ENCODE data around the gene RUVBL1.

The RUVBL1 gene

DNA sequence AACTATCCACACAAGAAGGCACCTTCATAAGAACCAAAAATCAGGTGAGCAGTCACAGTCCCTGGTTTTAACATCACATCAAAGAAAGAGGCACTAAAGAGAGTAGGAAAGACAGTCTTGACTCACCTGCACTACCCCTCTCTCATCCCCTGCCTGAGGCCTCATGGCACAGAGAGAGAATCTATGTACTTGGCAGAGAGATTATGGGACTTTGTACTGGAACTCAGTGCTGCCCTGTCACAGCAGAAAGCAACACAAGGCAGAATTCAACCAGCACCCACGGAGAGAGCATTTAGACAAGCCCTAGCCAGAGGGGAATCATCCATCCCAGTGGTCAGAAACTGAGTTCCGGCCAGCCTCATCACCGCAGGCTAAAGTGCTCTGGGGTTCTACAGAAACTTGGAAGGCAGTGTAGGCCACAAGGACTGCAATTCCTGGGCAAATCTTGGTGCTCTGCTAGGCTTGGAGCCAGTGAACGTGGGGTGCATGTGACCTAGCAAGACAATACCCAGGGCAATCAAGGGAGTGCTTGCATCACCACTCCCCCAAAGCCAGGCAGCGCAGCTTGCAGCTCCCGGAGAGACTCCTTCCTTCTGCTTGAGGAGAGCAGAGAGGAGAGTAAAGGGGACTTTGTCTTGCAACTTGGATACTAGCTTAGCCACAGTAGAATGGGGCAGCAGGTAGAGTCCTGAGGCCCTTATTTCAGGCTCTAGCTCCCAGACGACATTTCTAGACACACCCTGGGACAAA lies 8.5 kb upstream of the RUVBL1 start:
- no peak for DNase-seq

DNA sequence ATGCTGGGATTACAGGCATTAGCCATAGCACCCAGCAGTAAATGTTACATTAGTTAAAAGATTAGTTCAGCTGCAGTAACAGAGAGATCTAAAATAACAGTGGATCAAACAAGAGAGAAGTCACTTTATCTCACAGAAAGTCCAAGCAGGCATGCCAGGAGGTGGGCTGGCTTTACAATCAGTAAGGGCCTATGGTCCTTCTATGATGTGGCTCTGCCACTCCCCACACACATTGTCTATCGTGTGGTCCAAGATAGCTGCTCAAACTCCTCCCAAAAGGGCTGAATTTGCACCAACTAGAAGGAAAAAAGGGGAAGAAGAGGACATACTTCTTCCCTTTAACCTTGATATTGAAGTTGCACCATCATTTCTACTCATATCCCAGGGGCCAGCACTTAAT lies 4.6 kb upstream of the RUVBL1 start:
- DNase-seq, result no peak

DNA sequence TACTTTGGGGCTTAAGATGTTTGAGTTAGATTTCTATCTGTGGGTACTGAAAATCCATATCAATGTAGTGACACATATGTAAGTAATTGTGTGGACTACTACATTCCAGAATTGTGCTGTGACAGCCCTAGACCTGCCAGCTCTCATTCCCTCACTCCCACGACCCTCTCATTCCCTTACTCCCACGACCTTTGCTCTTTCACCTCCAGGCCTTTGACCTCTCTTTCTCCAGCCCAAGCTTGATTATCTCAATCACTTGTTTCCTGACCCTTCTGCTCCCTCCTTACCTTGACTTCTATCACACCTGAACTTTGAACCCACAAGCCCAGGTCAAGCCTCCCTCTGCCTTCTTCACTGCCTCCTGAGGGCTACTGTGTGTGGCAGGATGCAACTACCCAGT lies 3.6 kb upstream of the RUVBL1 start:
- DNase-seq, result no peak

DNA sequence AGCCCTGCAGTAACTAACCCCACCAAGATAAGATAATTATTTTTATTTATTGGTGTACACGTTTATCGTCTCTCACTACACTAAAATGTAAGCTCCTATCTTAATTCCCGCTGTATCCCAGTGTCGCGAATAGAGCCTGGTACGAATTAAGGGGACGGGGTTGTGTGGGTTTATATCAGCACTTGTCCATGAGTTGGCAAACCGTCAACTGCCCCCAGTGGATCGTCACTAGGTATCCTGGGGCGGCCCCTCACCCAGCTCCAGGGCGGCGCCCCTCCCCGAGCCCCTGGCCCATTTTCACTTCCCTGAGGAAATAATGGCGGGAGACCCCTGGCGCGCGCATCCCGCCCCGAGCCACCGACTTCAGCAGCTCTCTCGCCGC lies 465 bp downstream of the RUVBL1 start:
- DNase-seq, result no peak

DNA sequence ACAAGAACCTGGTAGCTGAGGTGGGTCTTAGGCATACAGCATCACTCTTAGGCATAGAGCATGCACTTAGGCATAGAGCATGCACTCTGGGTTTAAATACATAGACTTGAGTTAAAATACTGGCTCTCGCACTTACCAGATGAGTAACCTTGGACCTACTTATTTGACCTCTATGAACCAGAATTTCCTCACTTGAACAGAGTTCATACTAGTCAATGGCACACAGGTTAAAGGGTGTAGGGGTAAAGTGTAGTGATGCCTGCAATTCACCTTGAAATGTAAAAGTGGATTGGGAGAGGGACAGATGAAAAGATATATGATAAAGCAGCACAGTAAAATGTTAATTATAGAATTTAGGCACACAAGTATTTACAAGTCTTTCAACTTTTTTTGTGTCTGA lies 1.6 kb downstream of the RUVBL1 start:
- no peak for DNase-seq

DNA sequence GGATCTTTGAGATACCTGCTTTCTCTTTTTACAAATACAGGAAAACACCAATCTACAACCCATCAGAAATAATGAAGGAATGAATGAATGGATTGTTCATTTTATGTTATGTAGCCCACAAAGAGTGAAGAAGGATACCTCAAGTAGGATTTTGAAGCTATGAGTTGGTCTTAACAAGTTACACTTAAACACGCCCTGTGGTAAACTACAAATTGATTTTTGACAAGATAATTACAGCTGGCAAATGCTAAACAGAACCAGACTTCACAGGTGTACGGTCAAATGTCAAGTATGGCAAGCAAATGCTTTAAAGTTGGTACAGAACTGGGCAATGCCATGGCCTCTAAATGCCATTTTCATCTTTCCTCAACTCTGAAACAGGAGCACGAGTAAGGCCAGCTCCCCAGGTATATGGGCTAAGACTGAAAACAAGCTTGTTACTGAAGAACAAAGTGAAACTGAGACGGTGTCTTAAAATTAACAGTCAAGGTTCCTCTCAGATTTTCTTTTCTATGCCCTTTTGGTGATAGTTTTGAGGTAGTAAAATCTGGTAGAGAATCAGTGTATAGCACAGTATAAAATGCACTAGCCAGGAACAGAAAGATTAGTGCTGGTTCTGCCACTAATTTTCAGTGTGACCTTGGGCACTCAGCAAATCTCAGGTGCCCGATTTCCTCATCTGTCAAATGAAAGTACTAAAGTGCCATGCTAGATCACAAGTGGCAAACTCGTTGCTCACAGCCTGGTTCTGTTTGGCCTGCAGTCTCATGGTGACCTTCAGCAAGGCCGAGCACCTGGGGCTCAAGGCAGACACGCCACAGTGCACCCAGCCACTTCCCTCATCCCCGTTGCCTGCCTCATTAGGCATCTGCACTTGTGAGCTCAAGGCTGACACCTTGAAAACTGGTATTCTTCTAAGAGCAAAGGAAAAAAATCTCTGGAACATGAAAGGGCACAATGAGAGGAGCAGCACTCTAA lies 9.5 kb downstream of the RUVBL1 start:
- no peak for DNase-seq

DNA sequence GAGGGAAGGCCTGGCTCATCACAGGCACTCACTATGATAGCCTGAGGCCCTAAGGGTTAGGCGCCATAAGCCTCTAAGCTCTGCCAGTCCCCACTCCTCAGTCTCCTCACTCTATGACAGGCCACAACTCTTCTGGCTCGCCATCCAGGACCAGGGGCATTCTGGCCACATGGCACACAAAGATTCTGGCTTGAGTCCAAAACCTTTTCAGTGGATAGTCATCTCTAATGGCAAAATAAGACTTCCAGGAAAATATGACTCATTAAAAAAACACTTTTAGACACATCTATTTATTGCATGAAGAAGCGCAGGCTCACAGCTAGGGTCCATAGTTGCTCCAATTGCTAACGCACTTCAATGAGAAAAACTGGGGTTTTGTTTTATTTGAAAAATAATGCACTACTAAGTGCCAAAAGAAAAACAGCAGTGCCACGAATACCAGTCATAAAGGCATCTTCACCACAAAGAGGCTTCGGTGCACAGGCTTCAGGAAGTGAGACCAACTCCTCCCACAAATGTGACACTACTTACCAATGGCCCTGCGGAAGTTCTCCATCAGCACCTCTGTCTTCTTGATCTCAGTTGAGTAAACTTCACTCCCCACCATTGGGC lies 11.1 kb downstream of the RUVBL1 start:
- DNase-seq, result no peak

DNA sequence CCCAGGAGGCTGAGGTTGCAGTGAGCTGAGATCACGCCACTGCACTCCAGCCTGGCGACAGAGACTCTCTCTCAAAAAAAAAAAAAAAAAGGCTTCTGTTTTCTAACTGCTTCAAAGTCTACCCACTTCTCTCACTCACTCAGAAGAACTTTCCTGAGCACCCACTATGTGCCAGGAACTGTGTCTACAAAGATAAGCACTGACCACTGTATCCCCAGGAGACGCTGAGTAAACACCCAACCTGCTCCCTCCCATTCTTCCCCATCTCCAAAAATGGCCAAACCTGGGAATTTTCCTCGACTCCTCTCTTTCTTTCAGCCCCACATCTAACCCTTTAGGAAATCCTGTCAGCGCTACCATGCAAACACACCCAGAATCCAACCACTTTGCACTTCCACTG lies 12.5 kb downstream of the RUVBL1 start:
- no peak for DNase-seq

DNA sequence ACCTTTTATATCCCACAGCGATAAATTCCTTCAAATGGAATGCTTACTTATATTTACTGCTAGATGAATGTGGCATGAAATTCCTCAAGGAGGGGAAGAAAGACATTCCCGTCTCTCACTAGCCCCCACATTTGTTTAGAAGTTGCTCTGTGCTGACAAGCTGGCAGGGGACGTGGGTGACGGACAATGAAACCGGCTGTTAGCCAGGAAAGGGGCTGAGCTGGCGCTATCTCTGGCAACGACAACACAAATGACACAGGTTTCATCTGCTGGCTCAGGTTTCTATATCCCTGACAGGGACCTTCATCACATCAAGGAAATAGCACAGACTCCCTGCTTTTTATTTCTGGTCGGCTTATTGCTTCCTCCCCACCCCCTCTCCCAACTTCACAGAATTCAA lies 15.8 kb downstream of the RUVBL1 start:
- DNase-seq, result no peak

- DNase-seq, result no peak
Measured at GRCh38 chr3:128103136-128103676, 20.4 kb downstream of the RUVBL1 start.

DNA sequence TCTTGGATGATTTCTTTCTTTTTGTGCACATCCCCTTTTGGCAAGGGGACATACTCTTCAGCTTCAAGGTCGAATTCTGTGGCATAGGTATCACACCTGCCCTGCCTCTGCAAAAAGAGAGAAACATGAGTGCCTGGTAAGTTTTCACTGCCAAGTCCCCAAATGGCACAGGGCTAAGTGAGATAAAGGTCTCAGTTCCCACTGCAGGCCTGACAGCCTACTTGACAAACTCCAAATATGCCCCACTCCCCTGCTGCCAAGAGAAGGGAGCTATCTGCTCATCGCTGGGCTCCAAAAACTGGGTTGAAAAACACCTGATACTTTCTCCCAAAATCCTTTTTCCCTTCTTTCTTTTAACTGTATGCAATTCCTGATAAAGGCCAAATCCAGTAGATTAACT lies 23.0 kb downstream of the RUVBL1 start:
- no peak for DNase-seq

GRCh38 chr3:128100161-128100560 lies 23.5 kb downstream of the RUVBL1 start:
- no peak for DNase-seq

- DNase-seq, result no peak
Measured at GRCh38 chr3:128098234-128098633, 25.4 kb downstream of the RUVBL1 start.

DNA sequence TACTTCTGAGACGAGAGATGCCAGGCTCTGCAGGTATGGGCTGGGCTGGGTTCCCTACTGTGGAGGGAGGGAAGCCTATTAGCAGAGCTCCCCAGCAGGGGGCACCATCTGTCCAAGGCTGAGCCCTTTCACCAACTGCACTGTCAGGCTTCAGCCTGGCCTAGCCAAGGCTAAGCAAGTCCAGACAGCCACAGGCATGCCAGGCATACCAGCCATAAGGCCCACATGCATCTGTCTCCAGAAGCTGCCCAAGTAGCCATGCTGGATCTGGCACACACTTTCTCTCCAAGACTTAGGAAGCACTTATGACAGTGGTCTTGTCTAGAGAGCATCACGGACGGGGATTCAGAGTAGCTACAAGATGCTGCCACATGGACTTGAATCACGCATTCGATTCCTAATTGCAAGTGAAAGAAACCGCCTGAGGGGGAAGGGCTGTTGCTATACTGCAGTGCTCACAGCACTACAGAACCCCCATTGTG lies 28.3 kb downstream of the RUVBL1 start:
- peak; percentile 60 for DNase-seq

- DNase-seq, result no peak
Measured at GRCh38 chr3:128094295-128095151, 29.1 kb downstream of the RUVBL1 start.

DNA sequence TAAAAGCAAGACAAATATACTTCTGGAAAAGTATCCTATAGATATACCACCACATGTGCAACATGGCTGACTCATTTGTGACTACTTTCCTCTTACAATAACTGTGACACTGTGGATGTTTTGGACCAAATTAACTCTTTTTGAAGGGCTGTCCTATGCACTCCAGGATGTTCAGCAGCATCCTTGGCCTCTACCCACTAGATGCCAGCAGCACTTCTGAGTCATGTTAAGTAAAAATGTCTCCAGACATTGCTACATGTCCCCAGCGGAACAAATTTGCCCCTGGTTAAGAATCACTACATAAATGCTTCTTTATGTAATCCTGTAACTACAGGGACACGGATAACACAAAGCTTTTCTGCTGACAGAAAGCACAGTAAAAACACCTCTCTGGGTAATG lies 32.0 kb downstream of the RUVBL1 start:
- no peak for DNase-seq

DNA sequence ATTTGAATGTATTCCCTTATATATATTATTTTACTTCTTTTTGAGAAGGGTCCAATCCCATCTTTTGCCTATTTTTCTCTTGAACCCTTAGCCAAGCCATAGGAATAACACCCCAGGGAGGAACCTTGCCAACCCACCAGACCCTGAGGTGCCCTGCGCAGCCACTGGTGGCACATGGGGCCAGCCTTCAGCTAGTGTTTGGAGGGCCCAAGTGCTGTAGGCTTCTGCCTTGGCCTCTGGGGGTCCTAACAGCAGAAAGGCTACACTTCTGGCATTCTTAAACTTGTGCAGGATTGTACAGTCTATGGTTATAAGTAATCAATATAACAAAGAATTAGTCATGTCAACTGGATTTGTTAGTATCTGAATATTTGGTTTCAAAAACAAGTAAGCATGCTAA lies 34.5 kb downstream of the RUVBL1 start:
- DNase-seq, result no peak

- DNase-seq, result no peak
Measured at GRCh38 chr3:128084675-128085021, 39.0 kb downstream of the RUVBL1 start.

DNA sequence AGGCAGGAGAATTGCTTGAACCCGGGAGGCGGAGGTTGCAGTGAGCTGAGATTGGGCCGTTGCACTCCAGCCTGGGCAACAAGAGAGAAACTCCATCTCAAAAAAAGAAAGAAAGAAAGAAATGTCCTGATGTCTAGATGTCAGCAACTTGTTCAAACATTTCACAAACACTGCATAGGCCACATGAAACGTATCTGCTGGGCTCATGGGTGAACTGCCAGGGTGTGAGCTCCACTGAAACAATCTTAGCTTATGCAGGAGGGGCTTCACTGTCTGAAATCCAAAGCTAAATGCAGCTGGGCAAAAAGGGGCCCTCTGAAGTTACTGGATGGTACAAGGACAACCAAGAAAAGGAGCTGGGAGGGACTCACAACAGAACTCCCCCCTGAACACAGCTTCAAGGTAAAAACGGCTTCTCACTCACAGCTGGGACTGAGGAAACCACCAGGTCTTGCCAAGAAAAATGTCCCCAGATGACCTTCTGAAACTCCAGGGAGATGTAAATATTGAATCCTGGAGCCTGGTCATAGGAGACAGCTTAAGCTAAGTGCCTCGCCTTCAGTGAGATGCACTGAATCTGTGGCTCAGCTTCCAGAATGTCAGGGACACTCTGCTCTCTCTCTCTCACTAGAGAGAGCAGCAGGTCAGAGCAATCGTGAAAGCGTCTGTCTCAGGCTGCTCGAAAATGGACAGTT lies 39.5 kb downstream of the RUVBL1 start:
- DNase-seq, result no peak

- no peak for DNase-seq
Measured at GRCh38 chr3:128083396-128083795, 40.2 kb downstream of the RUVBL1 start.

DNA sequence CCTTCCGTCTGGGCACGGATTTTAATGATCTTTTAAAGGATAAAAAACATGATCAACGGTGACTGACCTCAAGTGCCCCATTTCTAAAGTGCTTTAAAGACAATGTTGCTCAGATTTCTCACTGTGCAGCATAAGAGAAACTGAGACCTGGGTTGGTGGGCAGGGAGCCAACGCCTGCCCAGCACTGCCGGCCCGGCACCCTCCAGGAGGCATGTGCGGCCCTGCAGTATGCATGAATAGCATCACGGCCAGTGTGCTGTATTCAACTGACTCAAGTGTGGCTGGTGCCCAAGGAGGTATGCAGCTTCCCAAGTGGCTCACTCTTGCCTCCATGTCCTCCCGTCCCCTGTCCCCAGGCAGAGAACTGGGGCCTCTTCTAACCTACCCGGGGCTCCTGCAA lies 41.1 kb downstream of the RUVBL1 start:
- DNase-seq, result no peak

- DNase-seq, result no peak
Measured at GRCh38 chr3:128081846-128082245, 41.8 kb downstream of the RUVBL1 start.
